A549 (cell line): ENCODE data around the gene PEPD. TPM values are rescaled to one million over a fixed set of nuclear protein-coding genes. Genes with fewer than 3 reads are reported as not detected.

Experiments
- ATAC-seq, 2 experiments: fragments of 200-7000 bp in 1 of 2; fragments of >200 bp in 1 of 2; cut with Nextera tagmentation in 1 of 2; cut with Tn5 transposase in 1 of 2; 3 replicates each; pipeline versions ENCODE4 v1.8.0 to v1.9.1; 2018 to 2020; ENCODE audit warnings: mild to moderate bottlenecking in 1 of 2, moderate library complexity in 1 of 2
- CTCF ChIA-PET: fragments of 300-600 bp; sonication (Branson Sonifier 250); formaldehyde crosslinking; extraction: SDS; loops from one replicate; lab custom pipeline; 2021; ENCODE audit warnings: antibody characterized with exemption, inconsistent platforms; lab: Yijun Ruan, JAX
- POLR2A ChIA-PET: fragments of 350-600 bp; formaldehyde crosslinking; extraction: SDS; loops from one replicate; lab custom pipeline; 2021; ENCODE audit warnings: antibody characterized with exemption, inconsistent platforms; lab: Yijun Ruan, JAX
- DNase-seq, 2 experiments: peaks; one replicate each; pipeline versions ENCODE4 v3.0.0 to v3.0.0-alpha.2; 2011 to 2016; ENCODE audit warnings: low read depth in 1 of 2, low spot score in 1 of 2
- FAIRE-seq: peaks from 2 replicates; lab custom pipeline; 2011; peaks lifted over from hg19 to GRCh38; lab: Jason Lieb, UNC
- H3K27ac ChIP-seq, 2 experiments: fragments of >200 bp; sonication (Bioruptor Twin); formaldehyde crosslinking; 3 replicates each; pipeline ENCODE4 v1.5.1; 2016 to 2017
- H3K4me1 ChIP-seq: fragments of >200 bp; sonication (Bioruptor Twin); formaldehyde crosslinking; 3 replicates; pipeline ENCODE4 v1.6.1; 2016
- H3K4me2 ChIP-seq: fragments of >200 bp; sonication (Bioruptor Twin); formaldehyde crosslinking; 3 replicates; pipeline ENCODE4 v1.6.1; 2016
- H3K4me3 ChIP-seq: fragments of >200 bp; sonication (Bioruptor Twin); formaldehyde crosslinking; 3 replicates; pipeline ENCODE4 v1.5.1; 2016
- H3K9me3 ChIP-seq: fragments of >200 bp; sonication (Bioruptor Twin); formaldehyde crosslinking; 3 replicates; pipeline ENCODE4 v1.6.1; 2016
- BCL3 ChIP-seq: fragments of >200 bp; sonication (Bioruptor Twin); formaldehyde crosslinking; IDR thresholded peaks from 3 replicates; pipeline ENCODE4 v1.6.1; 2016
- CHD2 ChIP-seq: fragments of 150-350 bp; IDR thresholded peaks from 2 replicates; pipeline ENCODE4 v1.6.1; 2014; ENCODE audit warnings: low read length; ENCODE audit not compliant: partially characterized antibody
- CHD4 ChIP-seq: fragments of 200-600 bp; sonication (generic); IDR thresholded peaks from 2 replicates; pipeline ENCODE4 v1.6.1; 2016; ENCODE audit warnings: antibody characterized with exemption, mild to moderate bottlenecking, borderline replicate concordance
- E2F6 ChIP-seq: IDR thresholded peaks from 2 replicates; pipeline ENCODE4 v1.6.1; 2012; ENCODE audit warnings: low read depth, borderline replicate concordance
- ELK1 ChIP-seq: fragments of 150-350 bp; IDR thresholded peaks from 2 replicates; pipeline ENCODE4 v1.6.1; 2014; ENCODE audit warnings: low read depth, mild to moderate bottlenecking, low read length
- GATA3 ChIP-seq: IDR thresholded peaks from 2 replicates; pipeline ENCODE4 v1.6.1; 2012; ENCODE audit warnings: borderline replicate concordance
- HOXB5 ChIP-seq: fragments of 250-450 bp; sonication (Bioruptor Pico); IDR thresholded peaks from 2 replicates; pipeline ENCODE4 v1.5.0; 2020; ENCODE audit warnings: mild to moderate bottlenecking, moderate library complexity
- RARB ChIP-seq: fragments of 250-450 bp; sonication (Bioruptor Pico); IDR thresholded peaks from 2 replicates; pipeline ENCODE4 v1.8.0; 2021; ENCODE audit warnings: mild to moderate bottlenecking, moderate library complexity
- RCOR1 ChIP-seq: fragments of 150-350 bp; IDR thresholded peaks from 2 replicates; pipeline ENCODE4 v1.6.1; 2014; ENCODE audit warnings: antibody characterized with exemption, low read length, low read depth
- REST ChIP-seq: fragments of 200-600 bp; sonication (generic); IDR thresholded peaks from 2 replicates; pipeline ENCODE4 v1.6.1; 2016; ENCODE audit warnings: antibody characterized with exemption, mild to moderate bottlenecking, moderate library complexity
- ZC3H11A ChIP-seq: fragments of 450-650 bp; IDR thresholded peaks from 2 replicates; pipeline ENCODE4 v1.6.1; 2014; ENCODE audit warnings: antibody characterized with exemption, mild to moderate bottlenecking
- ZFP36 ChIP-seq: fragments of 450-650 bp; IDR thresholded peaks from 2 replicates; pipeline ENCODE4 v1.6.1; 2014; ENCODE audit warnings: borderline replicate concordance; ENCODE audit not compliant: partially characterized antibody
- WGBS: methylation state at CpG from one replicate; pipeline ENCODE4 v1.1.6; 2017; ENCODE audit errors: missing lambda C conversion rate; 5-methylcytosine and 5-hydroxymethylcytosine counted together
- polyA plus RNA-seq, 4 experiments: library from polyadenylated mRNA; depleted of rRNA in 3 of 4; stranded (reverse); fragments of >200 nt; fragmentation: RNase III in 1 of 4; extraction: RNeasy Plus Mini Kit Qiagen cat#74134 plus additional on column Dnase treatment in 1 of 4; gene quantifications; 2 replicates in 3 of 4; 3 replicates in 1 of 4; pipeline ENCODE4 v1.2.3, GENCODE V29; 2011 to 2017

PEPD gene
- polyA plus RNA-seq, 2 of the 4 experiments (the other 2 are of a cell fraction), result 85.5 to 100 TPM

GRCh38 chr19:33397536-33398360 is 123.8 kb downstream of the PEPD start:
- peaks cover 14% of the 10 kb centered on the region for H3K4me1 ChIP-seq
- POLR2A ChIA-PET, result interaction anchor here (1.0 to 1.9 kb wide), 3 partner anchors 21 to 95 kb away, joined by 4 to 7 read pairs (median 4); partner anchors contain the start of gene CEBPA
- CTCF ChIA-PET, result interaction anchor here (0.6 to 36.3 kb wide), 20 partner anchors 4 to 940 kb away, joined by 3 to 1493 read pairs (median 4); partner anchors contain the start of genes CEBPA and CEBPG
- ATAC-seq (peak in 1 of 2 experiments; percentile 53; a peak in 3 of 6 replicates), DNase-seq (no peak), FAIRE-seq (no peak)
- TF ChIP-seq GATA3 (no peak), HOXB5 (CRISPR knock-in tag) (no peak), ZFP36 (no peak), RCOR1 (no peak)
- peak overlapping the region in 1 of 2 experiments; percentile 17; a peak in 1 of 6 replicates for H3K27ac ChIP-seq
- no peak overlapping the region for H3K4me2 ChIP-seq
- H3K9me3 ChIP-seq, result no peaks in the 10 kb centered on the region
- WGBS, result 82% methylated on average over 12 of the region's 15 CpGs
- H3K4me3 ChIP-seq, result no peak overlapping the region

GRCh38 chr19:33396701-33397535 is 124.7 kb downstream of the PEPD start:
- no peak for DNase-seq
- no peak for TF ChIP-seq CHD2
- TF ChIP-seq CHD4, result no peak
- no peak for TF ChIP-seq RARB (CRISPR knock-in tag)
- TF ChIP-seq E2F6, result no peak
- no peak for TF ChIP-seq BCL3
- TF ChIP-seq ELK1, result no peak
- no peak for TF ChIP-seq REST
- no peak for TF ChIP-seq ZC3H11A
- no peak for FAIRE-seq
- Histone ChIP-seq H3K4me3 (no peak overlapping the region), H3K9me3 (no peaks in the 10 kb centered on the region), H3K27ac (no peak overlapping the region; a peak in 1 of 6 replicates), H3K4me2 (no peak overlapping the region), H3K4me1 (peaks cover 22% of the 10 kb centered on the region)
- ChIA-PET POLR2A (interaction anchor here (0.6 to 1.9 kb wide), 4 partner anchors 20 to 161 kb away, joined by 3 to 7 read pairs (median 4); partner anchors contain the start of gene CEBPA), CTCF (interaction anchor here (0.6 to 36.3 kb wide), 21 partner anchors 3 to 941 kb away, joined by 3 to 1493 read pairs (median 5); partner anchors contain the start of genes CEBPA and CEBPG)
- ATAC-seq, result no peak
- 85% methylated on average over 29 of the region's 30 CpGs for WGBS
